NCI-H1048 (cell line): ENCODE measurements around the gene COPB2.
"Not testable (repeated sequence)": the region's sequence is repeated elsewhere in the genome, so short reads cannot be mapped to it uniquely, and the experiment has no call there.

Experiments used
- DNase-seq: peaks from one replicate; lab custom pipeline; 2025; lab: John Stamatoyannopoulos, UW

The COPB2 gene

DNA sequence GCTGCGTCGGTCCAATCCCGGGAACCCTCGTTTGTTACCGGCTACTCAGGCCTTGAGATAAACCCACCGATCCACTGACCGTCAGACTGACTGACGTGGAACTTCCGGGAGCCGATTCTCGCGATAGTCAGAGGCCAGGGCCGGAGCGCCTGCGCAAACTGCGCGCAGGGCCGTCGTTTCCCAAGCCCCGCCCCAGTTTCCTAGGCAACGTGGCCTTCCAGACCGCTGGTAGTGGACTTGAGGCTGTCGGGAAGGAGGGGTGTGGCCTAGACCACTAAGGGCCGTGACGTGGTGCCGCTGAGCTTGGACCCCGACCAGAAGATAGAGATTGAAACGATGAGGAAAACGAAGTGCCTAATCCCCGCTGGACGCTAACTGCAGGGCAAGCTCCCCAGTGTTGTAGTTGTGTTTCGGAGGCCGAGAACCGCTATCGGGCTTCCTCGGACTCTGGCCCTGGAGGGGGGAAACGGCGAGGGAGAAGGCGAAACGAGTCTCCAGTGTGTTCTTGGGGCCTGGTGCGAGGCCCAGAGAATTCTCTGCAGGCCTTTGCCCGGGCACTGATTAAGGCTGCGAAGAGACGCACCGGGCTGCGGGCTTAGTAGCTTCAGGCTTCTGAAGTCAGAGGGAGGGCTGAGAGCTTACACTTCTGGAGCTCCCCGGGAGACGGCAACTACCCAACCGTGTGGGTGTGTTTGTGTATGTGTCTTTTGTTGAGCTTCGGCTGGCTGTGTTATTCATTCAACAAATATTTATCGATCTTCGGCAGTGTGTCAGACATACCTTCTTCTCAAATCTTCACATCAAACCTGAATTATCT is at the start of gene COPB2:
Gene COPB2, minus strand, starts transcription at position 96 of the 817 bp plus-strand sequence. CDS start 97 bp downstream, outside the sequence.
- DNase-seq = peak; percentile 97

DNA sequence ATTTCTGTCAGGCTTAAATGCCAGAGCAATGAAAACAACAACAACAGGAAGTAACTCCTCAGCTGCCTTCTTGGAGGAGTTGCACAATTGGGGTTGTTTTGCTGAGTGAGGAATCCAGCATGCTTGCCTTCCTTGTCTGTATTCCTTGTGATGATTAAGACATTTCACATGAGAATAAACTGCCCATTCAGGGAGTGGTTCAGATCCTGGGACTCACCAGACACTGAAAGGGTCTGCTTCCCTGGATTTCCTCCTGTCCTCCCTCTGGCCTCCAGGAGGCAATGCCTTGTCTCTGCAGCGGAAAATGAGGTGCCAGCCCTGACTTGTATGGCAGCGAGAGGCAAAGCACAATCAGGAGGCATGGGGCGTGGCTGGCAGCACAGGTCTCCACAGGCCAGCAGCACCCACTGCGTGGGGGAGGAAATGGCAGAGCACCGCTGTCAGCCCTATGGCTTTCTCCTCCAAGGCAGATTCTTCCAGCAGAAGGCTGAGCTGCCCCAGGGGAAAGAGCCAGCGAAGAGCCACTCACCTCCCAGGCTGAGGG is 45.4 kb upstream of the COPB2 start:
- no peak for DNase-seq

DNA sequence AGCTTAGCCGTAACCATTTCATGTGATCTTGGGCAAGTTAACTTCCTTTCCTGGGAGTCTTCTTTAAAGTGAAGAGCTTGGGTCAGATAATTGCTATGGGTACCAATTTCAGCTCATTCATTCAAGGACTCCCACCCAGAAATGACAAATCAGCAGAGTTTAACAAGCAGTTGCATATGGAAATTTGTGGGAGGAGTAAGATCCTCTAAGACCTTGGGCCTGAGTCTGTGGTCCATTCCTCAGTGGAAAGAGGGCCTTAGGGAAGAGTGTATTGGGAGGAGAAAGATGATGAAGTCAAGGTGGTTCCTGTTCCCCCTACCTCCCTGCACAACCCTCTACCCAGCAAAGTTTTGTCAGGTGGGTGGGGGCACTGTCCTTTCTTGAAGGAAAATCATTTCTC is 44.8 kb upstream of the COPB2 start:
- DNase-seq = no peak

DNA sequence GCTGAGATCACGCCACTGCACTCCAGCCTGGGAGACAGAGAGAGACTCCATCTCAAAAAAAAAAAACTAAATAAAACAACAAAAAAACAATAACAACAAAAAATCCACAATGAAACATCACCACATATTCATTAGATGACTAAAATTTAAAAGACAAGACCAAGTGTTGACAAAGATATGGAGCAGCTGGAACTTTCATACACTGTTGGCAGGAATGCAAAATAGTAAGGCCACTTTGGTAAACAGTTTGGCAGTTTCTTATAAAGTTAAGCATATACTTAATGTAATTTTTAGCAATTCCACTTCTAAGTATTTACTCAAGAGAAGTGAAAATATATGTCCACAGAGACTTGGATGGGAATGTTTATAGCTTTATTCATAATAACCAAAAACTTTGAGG is 43.6 kb upstream of the COPB2 start:
- DNase-seq = no peak

DNA sequence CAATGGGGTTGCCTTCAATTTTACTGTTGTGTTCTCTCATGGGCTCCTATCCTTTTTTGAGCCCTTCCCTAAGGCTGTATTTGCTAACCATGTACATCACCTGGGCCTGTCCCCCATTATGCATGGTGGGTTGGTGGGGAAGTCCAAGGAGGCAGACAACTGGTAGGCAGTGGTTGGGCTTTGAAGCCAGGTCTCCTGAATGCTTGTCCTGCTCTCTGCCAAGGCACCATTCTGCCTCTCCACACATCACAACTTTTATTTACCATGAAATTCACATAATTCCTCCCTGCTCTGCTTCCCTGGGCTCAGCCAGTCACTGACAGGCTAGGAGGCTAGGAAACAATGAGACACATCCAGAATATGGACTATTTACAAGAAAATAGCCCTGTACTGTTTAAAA is 41.0 kb upstream of the COPB2 start:
- DNase-seq = no peak

DNA sequence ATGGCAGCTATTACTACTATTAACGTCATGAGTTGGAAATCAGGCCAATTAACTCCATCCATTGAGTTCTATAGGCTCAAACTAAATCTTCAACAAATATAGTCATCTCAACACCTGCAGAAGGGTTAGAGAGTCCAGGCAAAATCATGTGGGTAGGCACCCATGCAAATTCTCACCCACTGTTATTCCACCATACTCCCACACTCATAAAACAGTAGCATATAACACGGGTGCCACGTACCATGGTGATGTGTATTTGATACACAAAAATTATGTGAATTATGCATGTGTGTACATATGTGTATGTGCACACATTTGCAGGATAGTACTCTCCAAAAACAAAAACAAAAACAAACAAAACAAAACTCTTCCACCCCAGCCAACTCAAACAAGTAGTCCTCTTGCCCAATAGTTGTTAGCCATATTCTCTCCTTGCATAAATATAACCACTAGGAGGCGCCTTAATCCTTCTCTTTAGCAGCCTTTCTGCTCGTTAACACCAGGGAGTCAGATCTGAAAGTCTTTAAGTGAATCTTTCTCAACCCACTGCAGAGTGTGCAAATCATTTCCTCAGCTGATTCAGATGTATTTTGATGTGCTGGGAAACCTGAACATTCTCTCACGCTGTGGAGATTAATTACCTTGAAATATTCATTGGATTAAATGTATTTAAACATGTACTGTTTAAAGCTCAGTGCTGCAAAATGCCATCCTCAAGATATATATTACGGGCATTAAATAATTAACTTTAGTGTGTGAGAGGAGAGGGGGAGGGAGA is 38.0 kb upstream of the COPB2 start:
- peak; percentile 65 for DNase-seq

DNA sequence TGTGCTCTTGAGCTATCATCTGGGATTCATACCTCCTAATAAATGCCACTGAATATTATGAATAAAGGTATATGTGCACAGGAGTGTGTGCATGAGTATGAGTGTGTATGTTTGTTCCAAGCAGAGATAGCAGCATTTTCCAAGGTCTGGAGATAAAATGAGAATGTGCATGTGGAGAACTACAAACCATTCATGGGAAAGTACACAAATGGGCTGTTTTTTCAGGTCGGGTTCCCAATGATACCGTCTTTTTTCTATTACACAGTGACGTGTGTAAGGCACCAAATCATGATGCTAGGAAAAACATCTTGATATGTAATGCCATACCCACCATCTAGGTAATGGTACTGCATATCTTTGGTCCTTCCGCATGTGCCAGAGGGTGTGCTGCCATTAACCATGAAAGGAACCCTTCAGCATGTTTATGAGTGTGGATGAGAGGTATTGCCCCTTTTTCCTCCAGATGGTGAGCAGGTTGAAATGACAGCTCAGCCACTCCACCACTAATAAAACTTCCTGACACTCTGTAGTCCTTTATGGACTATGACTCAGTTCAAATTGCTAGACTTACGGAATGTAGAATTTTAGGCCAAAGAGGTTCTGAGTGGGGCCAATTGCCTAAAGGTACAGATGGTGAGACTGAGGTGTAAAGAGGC is 36.4 kb upstream of the COPB2 start:
- DNase-seq = no peak

DNA sequence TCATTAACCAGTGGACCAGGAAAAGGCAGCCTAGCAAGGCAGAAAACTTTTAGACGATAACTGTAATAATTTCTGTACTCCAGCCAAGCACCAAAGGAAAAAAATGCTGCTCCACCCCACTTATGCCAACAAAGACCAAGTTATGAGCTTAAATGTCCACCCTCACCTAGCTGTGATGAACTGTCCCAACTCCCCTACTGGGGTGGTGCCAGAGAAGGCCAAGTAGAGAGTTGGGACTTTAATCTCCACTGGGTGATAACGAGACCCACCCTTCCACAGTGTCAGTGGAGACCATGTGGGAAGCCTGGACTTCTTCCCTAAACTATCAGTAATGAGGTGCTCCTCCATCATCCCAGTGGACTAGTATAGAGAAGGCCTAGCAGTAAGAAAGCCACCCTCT is 33.8 kb upstream of the COPB2 start:
- no peak for DNase-seq

DNA sequence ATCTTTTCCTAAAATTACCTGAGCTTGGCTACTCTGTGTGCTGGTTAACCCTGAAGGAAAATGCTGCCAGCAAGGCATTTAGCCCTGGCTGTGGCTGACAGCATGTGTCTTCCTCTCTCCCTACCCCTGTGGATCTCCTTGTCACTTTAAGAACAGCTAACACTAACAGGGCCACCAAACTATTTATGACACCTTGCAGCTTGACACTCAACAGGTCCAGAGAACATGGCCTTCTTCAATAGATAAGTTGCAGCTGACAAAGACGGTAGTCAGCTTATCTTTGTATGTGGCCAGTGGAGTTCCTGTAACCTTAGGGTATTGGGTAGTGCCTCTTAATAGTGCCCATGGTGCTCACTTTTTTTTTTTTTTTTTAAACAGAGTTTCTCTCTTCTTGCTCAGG is 32.0 kb upstream of the COPB2 start:
- DNase-seq = no peak

DNA sequence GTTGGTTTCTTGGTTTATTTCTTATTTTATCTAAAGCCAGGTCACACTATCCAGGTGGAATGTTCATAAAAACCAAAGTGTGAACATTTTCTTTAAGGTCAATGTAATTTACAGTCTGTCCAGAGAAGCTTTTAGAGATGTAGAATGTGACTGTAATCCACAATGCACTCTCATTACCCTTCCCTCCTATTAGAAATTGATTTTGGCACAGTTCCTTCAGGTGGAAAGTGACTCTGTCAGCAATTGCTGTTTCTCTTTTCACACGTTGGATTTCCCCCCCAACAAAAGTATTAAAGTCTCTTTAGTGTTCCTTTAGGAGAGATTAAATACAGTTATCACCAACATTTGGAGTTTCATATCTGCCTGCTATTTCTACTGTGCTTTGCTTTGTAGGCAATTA is 31.6 kb upstream of the COPB2 start:
- no peak for DNase-seq

DNA sequence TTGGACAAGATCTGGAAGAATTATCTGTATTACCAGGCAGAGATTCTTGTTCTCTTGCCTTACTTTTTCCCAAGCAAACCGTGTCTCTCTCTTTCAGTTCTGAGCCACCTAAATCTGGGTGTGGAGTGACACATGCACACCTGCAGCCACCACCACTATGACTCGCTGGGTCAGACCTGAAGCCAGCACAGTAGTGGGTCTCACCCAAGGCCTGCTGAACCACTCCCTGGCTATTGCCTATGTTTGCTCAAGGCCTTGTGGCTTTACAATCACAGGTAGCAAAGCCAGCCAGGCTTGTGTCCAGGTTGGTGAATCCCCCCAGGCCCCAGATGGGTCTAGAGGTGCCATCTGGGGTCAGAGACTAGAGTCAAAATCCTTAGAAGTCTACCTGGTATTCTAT is 28.7 kb upstream of the COPB2 start:
- no peak for DNase-seq

DNA sequence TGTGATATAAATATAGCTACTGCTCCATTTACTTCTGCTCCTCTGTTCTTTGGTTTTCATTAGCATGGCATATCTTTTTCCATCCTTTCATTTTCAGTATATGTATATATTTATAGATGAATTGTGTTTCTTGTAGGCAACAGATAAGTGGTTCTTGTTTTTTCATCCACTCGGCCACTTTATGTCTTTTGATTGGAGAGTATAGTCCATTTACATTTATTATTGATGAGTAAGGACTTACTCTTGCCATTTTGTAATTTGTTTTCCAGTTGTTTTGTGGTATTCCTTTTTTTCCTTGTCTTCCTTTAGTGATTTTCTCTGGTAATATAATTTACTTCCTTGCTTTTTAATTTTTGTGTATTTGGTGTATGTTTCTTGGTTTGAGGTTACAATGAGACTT is 26.8 kb upstream of the COPB2 start:
- no peak for DNase-seq

DNA sequence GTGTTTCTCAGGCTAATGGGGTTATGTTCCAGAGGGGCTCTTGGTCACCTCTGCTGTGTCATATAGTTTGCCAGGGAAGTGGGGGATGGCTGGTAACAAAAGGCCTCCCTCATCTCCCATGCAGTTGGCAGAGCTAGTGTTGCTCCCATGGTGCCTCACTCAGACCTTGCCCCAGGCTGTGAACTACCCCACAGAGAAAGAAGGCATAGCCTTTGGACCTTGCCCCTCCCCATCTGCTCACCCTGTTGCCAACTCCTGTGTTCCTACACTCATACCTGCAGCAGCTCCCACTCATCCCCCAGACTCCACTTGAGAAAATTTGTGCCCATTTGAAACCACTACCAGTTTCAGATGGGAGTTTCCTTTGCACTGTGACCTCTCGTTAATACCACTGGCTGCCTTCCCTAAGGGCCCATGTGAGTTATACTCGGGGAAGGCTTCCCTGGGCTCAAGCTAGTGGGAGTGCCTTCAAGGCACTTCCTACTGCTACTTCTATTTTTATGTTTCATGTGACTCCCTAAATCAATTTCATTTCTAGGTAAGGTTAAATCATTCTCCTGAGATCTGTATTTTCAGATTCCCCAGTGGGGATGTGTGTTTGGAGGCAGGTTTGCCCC is 25.3 kb upstream of the COPB2 start:
- no peak for DNase-seq

DNA sequence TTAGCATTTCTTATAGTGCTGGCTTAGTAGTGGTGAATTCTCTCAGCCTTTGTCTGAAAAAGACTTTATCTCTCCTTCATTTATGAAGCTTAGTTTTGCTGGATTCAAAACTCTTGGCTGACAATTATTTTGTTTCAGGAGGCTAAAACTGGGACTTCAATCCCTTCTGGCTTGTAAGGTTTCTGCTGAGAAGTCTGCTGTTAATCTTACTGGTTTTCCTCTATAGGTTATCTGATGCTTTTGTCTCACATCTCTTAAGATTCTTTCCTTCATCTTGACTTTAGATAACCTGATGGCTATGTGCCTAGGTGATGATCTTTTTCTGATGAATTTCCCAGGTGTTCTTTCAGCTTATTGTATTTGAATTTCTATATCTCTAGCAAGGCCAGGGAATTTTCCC is 23.4 kb upstream of the COPB2 start:
- not testable (repeated sequence) for DNase-seq

DNA sequence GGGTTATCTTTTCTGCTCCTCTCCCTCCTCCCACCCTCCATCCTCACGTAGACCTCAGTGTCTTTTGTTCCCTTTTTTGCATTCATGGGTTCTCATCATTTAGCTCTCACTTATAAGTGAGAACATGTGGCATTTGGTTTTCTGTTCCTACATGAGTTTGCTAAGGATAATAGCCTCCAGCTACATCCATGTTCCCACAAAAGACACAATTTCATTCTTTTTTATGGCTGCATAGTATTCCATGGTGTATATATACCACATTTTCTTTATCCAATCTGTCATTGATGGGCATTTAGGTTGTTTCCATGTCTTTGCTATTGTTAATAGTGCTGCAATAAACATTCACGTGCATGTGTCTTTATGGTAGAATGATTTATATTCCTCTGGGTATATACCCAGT is 11.7 kb upstream of the COPB2 start:
- not testable (repeated sequence) for DNase-seq

DNA sequence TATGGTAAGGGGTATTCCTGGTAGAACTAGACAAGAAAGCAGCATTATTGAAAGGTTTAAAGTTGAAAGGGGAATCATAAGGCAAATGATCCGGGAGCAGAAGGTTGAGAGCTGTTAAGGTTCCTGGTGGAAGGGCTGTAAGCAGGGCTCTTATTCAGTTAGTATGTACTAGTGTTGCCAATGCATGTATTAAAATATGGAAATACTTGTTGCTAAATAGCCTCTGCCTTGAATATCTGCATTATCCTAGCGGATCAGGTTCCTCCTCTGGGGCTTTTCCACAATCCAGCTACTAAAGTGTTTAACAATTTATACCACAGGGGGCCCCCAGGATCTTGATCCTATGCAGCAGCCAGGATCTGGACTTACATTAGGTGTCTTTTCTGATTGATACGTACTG is 7.3 kb upstream of the COPB2 start:
- DNase-seq = no peak

DNA sequence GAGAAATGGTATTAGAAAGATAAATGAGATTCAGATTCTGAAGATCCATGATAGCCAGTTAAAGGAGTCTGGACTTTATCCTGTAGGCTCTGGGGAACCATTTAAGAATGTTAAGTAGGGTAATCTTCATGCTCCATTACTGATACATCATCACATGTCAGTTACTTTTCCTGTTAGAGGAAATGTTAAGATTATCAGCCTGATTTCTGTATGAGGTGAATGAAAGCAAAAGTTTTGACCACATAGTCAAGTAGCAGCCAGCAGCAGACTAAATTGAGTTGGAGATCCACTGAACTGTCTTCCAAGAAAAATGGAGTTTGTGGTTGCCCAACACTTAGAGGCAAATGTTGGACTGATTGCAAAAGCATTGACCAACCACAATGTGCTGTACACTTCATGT is 4.7 kb upstream of the COPB2 start:
- no peak for DNase-seq

DNA sequence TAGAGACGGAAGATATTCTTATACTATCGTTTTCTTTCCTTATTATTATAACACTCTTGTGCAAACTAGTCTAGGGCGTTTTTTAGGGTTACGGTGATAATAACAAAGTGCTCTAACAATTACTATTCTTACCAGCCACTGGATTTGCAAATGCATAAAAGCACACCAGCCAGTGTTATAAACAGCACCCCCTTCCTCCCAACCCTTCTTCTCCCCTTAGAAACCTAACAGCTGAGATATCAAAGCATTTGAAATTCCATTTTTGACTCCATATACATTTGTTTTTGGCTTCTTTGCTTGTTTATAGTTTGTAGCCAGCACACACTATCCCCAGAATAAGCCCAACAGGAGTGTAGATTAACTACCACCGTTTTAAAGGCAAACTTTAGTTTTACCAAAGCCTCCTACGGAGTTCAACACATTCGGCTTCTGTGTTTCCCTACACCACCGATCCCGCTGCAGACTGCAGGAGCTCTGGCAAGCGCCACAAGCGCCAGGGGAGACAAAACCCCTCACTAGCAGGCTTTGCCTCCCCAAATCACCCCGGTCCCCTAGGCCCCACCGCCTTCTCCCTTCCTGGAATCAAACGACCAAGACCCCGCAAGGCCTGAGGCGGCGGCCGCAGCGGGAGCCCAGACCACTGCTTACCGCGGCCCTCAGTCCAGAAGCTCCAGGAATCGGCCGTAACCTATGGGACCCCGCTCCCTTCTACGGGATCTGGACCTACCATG is 461 bp downstream of the COPB2 start:
- DNase-seq = no peak

DNA sequence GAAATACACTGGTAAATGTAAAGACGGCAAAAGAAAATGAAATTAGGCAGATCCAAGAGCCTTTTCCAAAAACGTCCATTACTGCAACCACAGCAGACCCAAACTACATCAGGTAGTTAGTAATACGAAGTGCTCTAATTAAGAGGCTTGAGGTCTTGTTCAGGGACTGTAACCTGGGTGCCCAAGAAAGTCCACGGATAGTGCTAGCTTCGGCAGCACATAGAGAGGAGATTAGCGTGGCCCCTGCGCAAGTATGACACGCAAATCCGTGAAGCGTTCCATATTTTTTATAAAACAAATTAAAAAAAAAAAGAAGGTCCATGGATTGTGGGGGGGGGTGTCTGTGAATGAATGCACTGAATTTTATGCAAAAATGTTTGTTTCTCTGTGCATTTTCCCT is 1.4 kb downstream of the COPB2 start:
- no peak for DNase-seq

DNA sequence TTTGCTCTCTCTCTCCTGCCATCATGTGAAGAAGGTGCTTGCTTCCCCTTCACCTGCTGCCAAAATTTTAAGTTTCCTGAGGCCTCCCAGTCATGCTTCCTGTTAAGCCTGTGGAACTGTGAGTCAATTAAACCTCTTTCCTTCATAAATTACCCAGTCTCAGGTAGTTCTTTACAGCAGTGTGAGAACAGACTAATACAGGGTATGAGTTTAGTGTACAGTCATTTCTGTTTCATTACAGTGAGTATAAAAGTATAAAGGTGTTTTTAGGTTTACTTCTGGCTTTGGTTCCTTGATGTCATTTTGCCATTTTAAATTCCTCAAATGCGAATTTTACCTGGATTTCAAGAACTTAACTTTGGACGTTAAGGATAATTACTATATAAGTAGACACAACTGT is 7.2 kb downstream of the COPB2 start:
- not testable (repeated sequence) for DNase-seq

DNA sequence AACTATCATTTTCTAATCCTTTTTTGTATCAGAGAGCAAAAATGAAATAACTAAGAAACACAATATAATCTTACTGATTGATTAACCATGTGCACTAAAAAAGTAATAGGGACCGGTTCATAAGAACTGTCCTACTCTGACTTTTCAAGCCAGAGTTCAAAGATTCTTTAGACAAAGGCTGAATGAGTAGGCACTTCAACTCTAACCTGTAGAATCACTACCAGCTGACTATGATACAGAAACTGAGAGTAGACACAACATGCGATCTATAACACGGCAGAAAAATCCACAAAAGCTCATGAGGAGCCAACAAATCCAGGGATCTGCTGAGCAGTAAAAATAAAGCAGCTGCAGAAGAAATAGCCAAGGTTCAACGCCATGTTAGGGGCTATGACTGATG is 8.9 kb downstream of the COPB2 start:
- no peak for DNase-seq
